Fibroblast of pulmonary artery (primary cell): Measurements from ENCODE around the gene DDX3X.
"Not testable (repeated sequence)": the region's sequence is repeated elsewhere in the genome, so short reads cannot be mapped to it uniquely, and the experiment has no call there.

ENCODE experiments used
- DNase-seq: peaks from one replicate; pipeline ENCODE4 v3.0.0-alpha.2; 2010; ENCODE audit warnings: low read depth
- H3K4me3 ChIP-seq: replicated peaks from 2 replicates; pipeline ENCODE4 v1.5.1; 2011; ENCODE audit warnings: low read depth, mild to moderate bottlenecking, control low read depth, low read length, moderate library complexity
- TF ChIP-seq, protein P1 (sequence below): IDR thresholded peaks from 2 replicates; pipeline ENCODE4 v1.5.1; 2011; ENCODE audit warnings: mild to moderate bottlenecking, control low read depth, low read length, inconsistent platforms; ENCODE audit errors: missing control alignments

The DDX3X gene

DNA sequence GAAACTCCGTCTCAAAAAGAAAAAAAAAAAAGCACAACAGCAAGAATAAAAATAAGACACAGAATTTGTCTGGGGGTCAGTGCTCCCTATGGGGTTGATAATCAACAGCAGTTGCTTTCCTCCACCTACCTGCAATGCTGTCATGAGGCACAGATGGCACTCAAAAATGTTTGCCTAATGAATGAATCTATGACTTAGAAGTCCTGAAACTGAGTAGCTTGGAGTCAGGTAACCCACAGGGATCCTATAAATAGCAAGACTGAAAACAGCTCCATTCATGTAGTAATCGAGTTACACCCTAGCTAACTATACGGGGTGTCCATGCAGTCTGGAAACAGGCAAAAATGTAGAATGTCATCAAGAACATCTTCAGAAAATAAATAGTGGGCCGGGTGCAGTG is 19.8 kb upstream of the DDX3X start:
- TF ChIP-seq, protein P1, sequence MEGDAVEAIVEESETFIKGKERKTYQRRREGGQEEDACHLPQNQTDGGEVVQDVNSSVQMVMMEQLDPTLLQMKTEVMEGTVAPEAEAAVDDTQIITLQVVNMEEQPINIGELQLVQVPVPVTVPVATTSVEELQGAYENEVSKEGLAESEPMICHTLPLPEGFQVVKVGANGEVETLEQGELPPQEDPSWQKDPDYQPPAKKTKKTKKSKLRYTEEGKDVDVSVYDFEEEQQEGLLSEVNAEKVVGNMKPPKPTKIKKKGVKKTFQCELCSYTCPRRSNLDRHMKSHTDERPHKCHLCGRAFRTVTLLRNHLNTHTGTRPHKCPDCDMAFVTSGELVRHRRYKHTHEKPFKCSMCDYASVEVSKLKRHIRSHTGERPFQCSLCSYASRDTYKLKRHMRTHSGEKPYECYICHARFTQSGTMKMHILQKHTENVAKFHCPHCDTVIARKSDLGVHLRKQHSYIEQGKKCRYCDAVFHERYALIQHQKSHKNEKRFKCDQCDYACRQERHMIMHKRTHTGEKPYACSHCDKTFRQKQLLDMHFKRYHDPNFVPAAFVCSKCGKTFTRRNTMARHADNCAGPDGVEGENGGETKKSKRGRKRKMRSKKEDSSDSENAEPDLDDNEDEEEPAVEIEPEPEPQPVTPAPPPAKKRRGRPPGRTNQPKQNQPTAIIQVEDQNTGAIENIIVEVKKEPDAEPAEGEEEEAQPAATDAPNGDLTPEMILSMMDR, result no peak
- H3K4me3 ChIP-seq, result no peak overlapping the region
- no peak for DNase-seq

DNA sequence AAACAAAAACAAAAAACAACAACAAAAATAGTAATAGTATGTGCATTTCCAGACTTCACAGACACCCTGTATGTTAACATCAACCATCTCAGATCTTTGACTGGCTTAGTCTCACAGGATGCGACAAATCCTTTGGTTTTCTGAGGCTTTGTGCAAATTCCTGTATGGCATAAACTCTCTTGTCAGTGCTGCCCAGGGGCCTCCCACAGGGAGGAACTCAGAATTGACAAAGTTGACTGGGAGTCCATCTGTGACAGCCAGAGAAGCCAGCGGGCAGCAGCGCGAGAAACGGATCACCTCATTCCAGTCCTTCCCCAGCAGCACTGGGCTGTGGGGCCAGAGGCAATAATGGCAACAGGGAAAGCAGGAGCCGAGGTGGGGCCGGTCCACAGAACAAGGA is 19.1 kb upstream of the DDX3X start:
- TF ChIP-seq, protein P1, result no peak
- H3K4me3 ChIP-seq, result no peak overlapping the region
- no peak for DNase-seq

DNA sequence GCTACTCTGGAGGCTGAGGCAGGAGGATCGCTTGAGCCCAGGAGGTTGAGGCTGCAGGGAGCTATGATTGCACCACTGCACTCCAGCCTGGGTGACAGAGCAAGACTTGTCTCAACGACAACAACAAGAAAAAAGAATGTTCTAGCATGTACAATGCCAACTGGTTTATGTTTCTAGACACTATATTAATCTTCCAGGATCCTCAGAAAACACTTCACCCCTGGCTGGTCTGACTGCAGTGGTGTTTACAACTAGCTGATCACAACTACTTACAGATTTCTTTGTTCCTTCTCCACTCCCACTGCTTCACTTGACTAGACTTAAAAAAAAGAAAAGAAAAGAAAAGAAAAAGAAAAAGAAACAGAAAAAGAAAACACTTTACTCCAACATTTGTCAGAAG is 17.7 kb upstream of the DDX3X start:
- H3K4me3 ChIP-seq, DNase-seq: not testable (repeated sequence)

DNA sequence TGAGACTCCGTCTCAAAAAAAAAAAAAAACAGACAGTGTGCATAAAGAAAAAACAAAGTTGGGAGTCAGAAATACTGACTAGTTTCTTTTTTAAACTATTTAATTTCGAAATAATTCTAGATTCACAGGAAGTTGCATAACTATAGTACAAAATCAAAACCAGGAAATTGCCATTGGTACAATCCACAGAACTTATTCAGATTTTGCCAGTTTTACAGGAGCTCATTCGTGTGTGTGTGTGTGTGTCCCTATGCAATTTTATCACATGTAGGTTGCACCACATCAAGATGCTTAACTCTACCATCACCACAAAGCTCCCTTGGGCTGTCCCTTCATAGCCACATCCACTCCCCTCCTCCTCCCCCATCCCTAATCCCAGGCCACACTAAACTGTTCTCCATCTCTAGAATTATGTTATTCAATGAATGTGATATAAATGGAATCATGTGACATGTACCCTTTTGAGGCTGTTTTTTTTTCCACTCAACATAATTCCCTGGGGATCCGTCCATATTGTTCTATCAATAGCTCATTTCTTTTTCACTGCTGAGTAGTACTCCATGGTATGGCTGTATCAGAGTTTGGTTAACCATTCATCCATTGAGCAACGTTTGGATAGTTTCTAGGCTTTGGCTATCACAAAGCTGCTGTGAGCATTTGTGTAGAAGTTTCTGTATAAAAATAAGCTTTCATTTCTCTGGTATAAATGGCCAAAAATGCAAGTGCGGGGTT is 16.3 kb upstream of the DDX3X start:
- DNase-seq, result peak; percentile 65
- no peak overlapping the region for H3K4me3 ChIP-seq
- TF ChIP-seq, protein P1, result no peak

DNA sequence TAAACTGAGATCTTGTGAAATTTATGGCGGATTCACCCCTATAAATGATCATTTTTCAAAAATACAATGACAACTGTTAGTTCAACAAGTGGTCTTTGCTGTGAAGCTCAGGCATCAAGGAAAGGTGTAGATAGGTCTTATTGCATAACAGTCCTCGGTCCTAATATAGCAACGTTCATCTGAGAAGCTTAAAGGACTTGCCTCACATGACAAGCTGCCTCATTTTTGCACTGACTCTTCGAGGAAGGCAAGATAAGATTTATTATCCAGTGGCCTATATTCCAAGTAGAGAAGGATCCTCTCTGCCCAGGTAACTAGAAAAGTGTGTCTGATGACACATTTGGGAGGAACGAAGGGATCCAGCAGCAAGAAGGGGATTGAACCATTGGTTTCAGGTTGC is 13.6 kb upstream of the DDX3X start:
- H3K4me3 ChIP-seq, result no peak overlapping the region
- no peak for DNase-seq
- TF ChIP-seq, protein P1, result no peak

DNA sequence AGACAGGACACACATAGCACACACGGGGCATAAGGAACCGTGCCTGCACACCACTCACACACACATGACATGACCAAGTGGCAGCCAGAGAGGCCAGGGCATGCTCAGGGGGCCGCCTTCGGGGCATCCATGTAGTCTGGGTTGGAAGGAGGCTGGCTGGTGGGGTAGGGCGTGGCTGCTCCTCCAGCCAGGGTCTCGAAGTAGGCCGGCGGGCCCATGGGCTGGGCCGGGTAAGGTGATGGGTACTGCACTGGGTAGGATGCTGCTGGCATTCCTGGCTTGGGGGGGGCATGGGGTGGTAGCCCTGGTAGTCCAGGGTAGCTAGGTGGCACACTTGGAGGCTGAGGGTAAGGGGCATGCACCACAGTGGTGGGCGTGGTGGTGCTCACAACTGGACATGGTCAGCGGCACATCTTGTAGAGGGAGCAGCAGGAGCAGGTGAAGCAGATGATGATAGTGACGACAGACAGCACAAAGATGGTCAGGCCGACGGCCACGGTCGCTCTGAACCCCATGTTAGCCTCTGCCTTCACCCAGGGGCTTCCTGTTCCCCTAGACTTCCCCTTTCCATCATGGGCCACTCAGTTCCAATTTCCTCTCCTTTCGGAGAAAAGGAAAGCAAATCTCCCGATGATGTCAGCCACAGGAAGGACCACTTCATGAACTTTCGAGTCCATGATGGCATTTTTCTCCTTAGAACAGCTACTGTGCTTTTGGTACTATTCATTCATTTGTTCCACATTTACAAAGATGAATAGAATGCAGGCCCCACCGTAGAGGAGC is 10.9 kb upstream of the DDX3X start:
- no peak for DNase-seq
- no peak overlapping the region for H3K4me3 ChIP-seq
- TF ChIP-seq, protein P1, result no peak

DNA sequence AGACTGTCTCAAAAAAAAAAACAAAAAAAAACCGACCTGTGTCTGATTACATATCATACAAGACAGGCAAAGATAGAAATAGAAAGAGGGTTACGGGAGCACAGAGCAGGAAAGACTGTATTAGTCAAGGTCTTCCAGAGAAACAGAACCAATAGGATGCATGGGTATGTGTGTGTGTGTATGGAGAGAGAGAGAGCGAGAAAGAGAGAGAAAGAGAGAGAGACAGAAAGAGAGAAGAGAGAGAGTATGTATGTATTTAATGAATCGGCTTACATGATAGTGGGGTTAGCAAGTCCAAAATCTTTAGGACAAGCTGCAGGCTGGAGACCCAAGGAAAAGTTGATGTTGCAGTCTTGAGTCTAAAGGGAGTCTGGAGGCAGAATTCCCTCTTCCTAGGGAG is 7.5 kb upstream of the DDX3X start:
- DNase-seq, result no peak
- TF ChIP-seq, protein P1, result no peak
- no peak overlapping the region for H3K4me3 ChIP-seq
